HG02885 (cell line): ENCODE data around the gene SPG7.

Experiments used
- ATAC-seq: cut with Tn5 transposase; IDR thresholded peaks from one replicate; pipeline ENCODE4 v1.9.1; 2021; ENCODE audit warnings: mild to moderate bottlenecking; ENCODE audit not compliant: unreplicated experiment, poor library complexity

SPG7 gene

DNA sequence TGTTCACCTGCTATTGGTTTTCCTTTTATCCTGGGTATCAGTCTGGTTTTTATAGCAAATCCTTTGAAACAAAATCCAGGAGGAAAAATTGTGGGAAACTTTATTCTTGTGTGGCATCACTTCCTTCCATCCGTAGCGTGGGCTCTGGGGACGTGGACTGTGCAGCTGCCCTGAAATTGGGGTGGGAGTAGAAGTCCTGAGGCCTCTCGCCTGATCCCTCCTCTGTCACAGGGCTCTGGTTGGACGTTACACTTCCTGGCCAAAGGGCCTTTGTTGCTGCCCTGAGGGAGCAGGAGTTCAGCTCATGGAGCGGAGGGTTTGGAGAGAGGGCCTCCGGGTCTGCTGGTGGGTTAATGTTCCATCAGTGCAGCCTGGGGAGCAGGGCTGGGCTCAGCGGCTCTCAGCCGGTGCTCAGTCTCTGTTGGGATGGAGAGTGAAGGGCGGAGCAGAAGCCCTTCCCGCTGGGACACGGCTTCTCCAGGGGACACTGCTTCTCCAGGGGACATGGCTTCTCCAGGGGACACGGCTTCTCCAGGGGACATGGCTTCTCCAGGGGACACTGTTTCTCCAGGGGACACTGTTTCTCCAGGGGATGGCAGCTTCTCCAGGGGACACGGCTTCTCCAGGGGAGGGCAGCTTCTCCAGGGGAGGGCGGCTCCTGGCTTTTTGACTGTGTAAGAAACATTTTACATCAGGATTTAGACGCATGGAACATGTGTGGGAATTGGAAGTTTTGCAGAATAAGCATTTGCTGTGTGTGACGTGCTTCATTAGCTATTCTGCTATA is 37.0 kb downstream of the SPG7 start:
- no peak for ATAC-seq

DNA sequence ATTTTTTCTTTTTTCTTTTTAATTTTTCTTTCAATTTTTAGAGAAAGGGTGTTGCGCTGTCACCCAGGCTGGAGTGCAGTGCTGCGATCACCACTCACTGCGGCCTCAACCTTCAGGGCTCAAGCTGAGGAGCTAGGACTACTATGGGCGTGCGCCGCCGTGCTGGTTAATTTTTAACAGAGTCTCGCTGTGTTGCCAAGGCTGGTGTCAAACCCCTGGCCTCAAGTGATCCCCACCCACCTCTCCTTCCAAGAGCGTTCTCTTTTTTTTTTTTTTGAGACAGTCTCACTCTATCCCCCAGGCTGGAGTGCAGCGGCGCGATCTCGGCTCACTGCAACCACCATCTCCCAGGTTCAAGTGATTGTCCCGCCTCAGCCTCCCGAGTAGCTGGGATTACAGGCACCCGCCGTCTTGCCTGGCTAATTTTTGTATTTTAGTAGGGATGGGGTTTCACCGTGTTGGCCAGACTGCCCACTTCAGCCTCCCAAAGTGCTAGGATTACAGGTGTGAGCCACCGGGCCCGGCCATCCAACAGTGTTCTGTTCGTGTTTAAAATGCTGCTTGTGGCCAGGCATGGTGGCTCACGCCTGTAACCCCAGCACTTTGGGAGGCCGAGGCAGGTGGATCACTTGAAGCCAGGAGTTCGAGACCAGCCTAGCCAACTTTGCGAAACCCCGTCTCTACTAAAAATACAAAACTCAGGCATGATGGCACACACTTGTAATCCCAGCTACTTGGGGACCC is 37.8 kb downstream of the SPG7 start:
- no peak for ATAC-seq

DNA sequence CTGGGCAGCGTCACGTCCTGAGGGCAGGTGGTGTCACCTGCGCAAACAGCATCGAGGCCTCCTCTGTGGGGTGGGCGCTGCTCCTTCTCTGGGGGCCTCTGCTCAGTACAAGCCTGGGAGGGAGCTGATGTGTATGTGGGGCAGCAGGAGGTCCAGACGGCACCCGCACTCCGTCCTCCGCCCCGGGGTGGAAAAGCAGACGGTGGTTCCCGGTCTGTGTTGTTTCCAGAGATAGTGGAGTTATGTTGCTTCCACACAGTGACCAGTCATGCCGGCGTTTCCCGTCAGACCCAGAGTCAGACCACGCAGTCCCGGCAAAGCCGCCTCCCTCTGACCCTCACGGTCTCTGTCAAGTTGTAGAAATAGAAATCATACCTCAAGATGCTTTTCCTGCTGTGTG is 38.6 kb downstream of the SPG7 start:
- no peak for ATAC-seq

- ATAC-seq = no peak
These were observed 39.1 kb downstream of the SPG7 start for GRCh38 chr16:89547291-89547690.

GRCh38 chr16:89547860-89548259 is 39.7 kb downstream of the SPG7 start:
- no peak for ATAC-seq

DNA sequence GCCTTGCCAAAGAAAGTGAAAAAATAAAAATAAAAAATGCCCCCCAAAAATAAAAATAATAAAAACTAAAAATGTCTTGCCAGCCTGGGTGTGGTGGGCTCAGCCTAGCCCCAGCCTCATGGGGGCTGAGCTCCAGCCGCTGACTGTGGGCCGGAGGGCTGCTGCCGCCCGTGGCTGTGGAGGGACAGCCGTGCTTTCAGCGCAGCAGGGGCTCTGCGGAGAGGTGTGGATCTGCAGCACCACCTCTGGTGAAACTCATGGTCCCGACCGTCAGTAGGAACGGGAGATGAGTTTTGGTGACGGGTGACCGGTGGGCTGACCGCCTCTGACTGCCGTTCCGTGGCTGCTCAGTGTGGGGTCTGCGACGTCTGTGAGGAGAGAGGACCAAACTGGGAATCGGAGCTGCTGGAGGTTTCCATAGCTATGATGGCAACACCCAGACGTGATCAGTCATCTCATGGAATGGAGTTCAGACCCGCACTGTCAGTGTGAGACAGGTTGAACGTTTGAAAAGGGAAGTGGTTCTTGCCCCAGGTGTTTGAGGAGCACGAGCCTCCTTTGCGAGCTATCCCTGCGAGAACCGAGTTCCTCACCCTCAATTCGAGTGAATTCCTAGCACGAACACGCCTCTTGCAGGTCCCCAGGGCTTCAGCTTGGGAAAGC is 40.3 kb downstream of the SPG7 start:
- ATAC-seq = no peak

GRCh38 chr16:89549007-89549700 is 41.0 kb downstream of the SPG7 start:
- no peak for ATAC-seq

DNA sequence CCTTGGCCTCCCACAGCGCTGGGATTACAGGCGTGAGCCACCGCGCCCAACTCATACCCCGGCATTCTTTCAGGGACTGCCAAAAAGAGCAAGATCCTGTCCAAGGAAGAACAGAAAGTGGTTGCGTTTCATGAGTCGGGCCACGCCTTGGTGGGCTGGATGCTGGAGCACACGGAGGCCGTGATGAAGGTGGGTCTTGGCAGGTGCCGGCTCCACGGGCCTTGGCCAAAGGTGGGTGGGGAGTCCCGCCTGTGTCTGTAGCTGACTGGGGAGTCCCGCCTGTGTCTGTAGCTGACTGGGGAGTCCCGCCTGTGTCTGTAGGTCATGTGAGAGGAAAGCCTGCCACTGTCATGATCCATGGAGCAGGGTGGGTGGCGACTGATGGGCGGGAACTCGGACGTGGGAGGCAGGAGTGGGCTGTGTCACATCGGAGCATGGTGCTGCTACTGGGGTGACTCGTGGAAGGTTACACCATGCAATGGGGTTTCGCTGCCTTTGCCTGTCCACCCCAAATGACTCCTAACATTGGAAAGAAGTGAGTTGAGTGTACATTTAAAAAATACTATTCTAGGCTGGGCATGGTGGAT is 42.3 kb downstream of the SPG7 start:
- ATAC-seq = no peak

- no peak for ATAC-seq
These were observed 44.1 kb downstream of the SPG7 start for GRCh38 chr16:89552329-89552728.

GRCh38 chr16:89552913-89553312 is 44.7 kb downstream of the SPG7 start:
- no peak for ATAC-seq

GRCh38 chr16:89553733-89554132 is 45.5 kb downstream of the SPG7 start:
- ATAC-seq = no peak

- no peak for ATAC-seq
These were observed 46.1 kb downstream of the SPG7 start for GRCh38 chr16:89554343-89554742.

DNA sequence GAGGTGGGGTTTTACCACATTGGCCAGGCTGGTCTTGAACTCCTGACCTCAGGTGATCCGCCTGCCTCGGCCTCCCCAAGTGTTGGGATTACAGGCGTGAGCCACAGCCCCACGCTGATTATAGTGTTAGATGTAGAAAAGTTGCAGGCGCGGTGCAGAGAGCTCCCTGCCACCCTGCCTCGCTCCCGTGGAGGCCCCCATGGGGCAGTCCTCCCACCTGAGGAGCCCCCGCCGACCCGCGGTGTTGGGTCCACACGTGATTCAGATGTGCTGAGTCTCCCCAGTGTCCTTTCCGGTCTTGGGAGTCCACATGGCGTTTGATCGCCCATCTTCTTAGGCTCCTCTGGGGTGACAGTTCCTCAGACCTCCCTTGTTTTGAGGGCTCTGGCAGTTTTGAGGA is 47.1 kb downstream of the SPG7 start:
- ATAC-seq = no peak

GRCh38 chr16:89555780-89556179 is 47.6 kb downstream of the SPG7 start:
- no peak for ATAC-seq

- ATAC-seq = no peak
These were observed 48.8 kb downstream of the SPG7 start for GRCh38 chr16:89556750-89557689.

GRCh38 chr16:89557690-89558490 is 49.7 kb downstream of the SPG7 start:
- no peak for ATAC-seq

- peak; percentile 88 for ATAC-seq
These were observed 52.4 kb downstream of the SPG7 start, which contains the start of gene RPL13 for GRCh38 chr16:89560378-89561141. Gene RPL13 (plus strand): TSS chr16:89560682. CDS start chr16:89560960, 278 bp downstream.
